ENCODE measurements around the gene HPCA.

The HPCA gene

GRCh38 chr1:32900956-32901822 is 14.9 kb downstream of the HPCA start, which contains the start of gene TMEM54:
TMEM54 (minus strand) TSS chr1:32901389; CDS start chr1:32901238, 151 bp downstream.
- H3K27ac ChIP-seq, result no peak within 1 kb of the TSS
- H3K4me2 ChIP-seq, result peak within 1 kb of the TSS; percentile 68
- H4K20me1 ChIP-seq (ENCODE audit: insufficient read depth), result no peaks in the 10 kb centered on the region
- no peaks in the 10 kb centered on the region for H3K36me3 ChIP-seq (ENCODE audit: insufficient read depth)
- H3K27me3 ChIP-seq (ENCODE audit: insufficient read depth, low read depth), result no peaks in the 10 kb centered on the region
- no peak for TF ChIP-seq CTCF (conservative IDR thresholded peaks at IDR 0.05; ENCODE audit: low read depth, low read length)
- H3K9ac ChIP-seq, result peak within 1 kb of the TSS; percentile 44; the same call in 1 of the 2 replicates
- peak within 1 kb of the TSS; percentile 51 for H3K4me3 ChIP-seq (IDR thresholded peaks at IDR 0.05; ENCODE audit: insufficient read depth, low read depth, low read length)
- no peaks in the 10 kb centered on the region for H3K79me2 ChIP-seq (ENCODE audit: insufficient read depth, low read depth)
- H2AFZ ChIP-seq (ENCODE audit: low read depth), result peak within 1 kb of the TSS; percentile 76
- no peaks in the 10 kb centered on the region for H3K4me1 ChIP-seq (ENCODE audit: low read depth, poor library complexity, severe bottlenecking)

GRCh38 chr1:32901823-32902534 is 15.7 kb downstream of the HPCA start:
- peak overlapping the region; percentile 76 for H2AFZ ChIP-seq (ENCODE audit: low read depth)
- TF ChIP-seq CTCF (conservative IDR thresholded peaks at IDR 0.05; ENCODE audit: low read depth, low read length), result no peak
- H3K79me2 ChIP-seq (ENCODE audit: insufficient read depth, low read depth), result no peaks in the 10 kb centered on the region
- no peaks in the 10 kb centered on the region for H3K27me3 ChIP-seq (ENCODE audit: insufficient read depth, low read depth)
- H3K4me3 ChIP-seq (IDR thresholded peaks at IDR 0.05; ENCODE audit: insufficient read depth, low read depth, low read length), result no peak overlapping the region
- no peaks in the 10 kb centered on the region for H3K4me1 ChIP-seq (ENCODE audit: low read depth, poor library complexity, severe bottlenecking)
- H3K4me2 ChIP-seq, result peak overlapping the region; percentile 68
- no peaks in the 10 kb centered on the region for H3K36me3 ChIP-seq (ENCODE audit: insufficient read depth)
- H4K20me1 ChIP-seq (ENCODE audit: insufficient read depth), result no peaks in the 10 kb centered on the region
- H3K9ac ChIP-seq, result peak overlapping the region; percentile 44; the same call in 1 of the 2 replicates
- no peak overlapping the region for H3K27ac ChIP-seq

- no peaks in the 10 kb centered on the region for H3K4me1 ChIP-seq (ENCODE audit: low read depth, poor library complexity, severe bottlenecking)
- no peaks in the 10 kb centered on the region for H3K36me3 ChIP-seq (ENCODE audit: insufficient read depth)
- no peaks in the 10 kb centered on the region for H4K20me1 ChIP-seq (ENCODE audit: insufficient read depth)
- H3K9ac ChIP-seq, result no peak overlapping the region
- H3K4me3 ChIP-seq (IDR thresholded peaks at IDR 0.05; ENCODE audit: insufficient read depth, low read depth, low read length), result no peak overlapping the region
- no peaks in the 10 kb centered on the region for H3K27me3 ChIP-seq (ENCODE audit: insufficient read depth, low read depth)
- H3K4me2 ChIP-seq, result no peak overlapping the region
- no peak overlapping the region for H2AFZ ChIP-seq (ENCODE audit: low read depth)
- H3K79me2 ChIP-seq (ENCODE audit: insufficient read depth, low read depth), result no peaks in the 10 kb centered on the region
- no peak for TF ChIP-seq CTCF (conservative IDR thresholded peaks at IDR 0.05; ENCODE audit: low read depth, low read length)
- H3K27ac ChIP-seq, result no peak overlapping the region
These were observed 16.2 kb downstream of the HPCA start for GRCh38 chr1:32902535-32902920.

GRCh38 chr1:32903991-32904785 is 17.9 kb downstream of the HPCA start:
- Histone ChIP-seq H3K79me2 (ENCODE audit: insufficient read depth, low read depth) (no peaks in the 10 kb centered on the region), H3K36me3 (ENCODE audit: insufficient read depth) (no peaks in the 10 kb centered on the region), H4K20me1 (ENCODE audit: insufficient read depth) (no peaks in the 10 kb centered on the region), H3K9ac (no peak overlapping the region), H3K4me3 (IDR thresholded peaks at IDR 0.05; ENCODE audit: insufficient read depth, low read depth, low read length) (no peak overlapping the region), H3K4me2 (no peak overlapping the region), H3K27me3 (ENCODE audit: insufficient read depth, low read depth) (no peaks in the 10 kb centered on the region), H3K4me1 (ENCODE audit: low read depth, poor library complexity, severe bottlenecking) (no peaks in the 10 kb centered on the region), H3K27ac (no peak overlapping the region), H2AFZ (ENCODE audit: low read depth) (no peak overlapping the region)
- no peak for TF ChIP-seq CTCF (conservative IDR thresholded peaks at IDR 0.05; ENCODE audit: low read depth, low read length)
